ENCODE data around the gene E4F1. TPM values are rescaled to one million over a fixed set of nuclear protein-coding genes. Genes with fewer than 3 reads are reported as not detected.

E4F1 gene
- total and polyA plus RNA-seq, 2 of the 13 experiments (the other 11 are each of a cell fraction or from before 2014, with no cell fraction given): 13.8 to 19.5 TPM

DNA sequence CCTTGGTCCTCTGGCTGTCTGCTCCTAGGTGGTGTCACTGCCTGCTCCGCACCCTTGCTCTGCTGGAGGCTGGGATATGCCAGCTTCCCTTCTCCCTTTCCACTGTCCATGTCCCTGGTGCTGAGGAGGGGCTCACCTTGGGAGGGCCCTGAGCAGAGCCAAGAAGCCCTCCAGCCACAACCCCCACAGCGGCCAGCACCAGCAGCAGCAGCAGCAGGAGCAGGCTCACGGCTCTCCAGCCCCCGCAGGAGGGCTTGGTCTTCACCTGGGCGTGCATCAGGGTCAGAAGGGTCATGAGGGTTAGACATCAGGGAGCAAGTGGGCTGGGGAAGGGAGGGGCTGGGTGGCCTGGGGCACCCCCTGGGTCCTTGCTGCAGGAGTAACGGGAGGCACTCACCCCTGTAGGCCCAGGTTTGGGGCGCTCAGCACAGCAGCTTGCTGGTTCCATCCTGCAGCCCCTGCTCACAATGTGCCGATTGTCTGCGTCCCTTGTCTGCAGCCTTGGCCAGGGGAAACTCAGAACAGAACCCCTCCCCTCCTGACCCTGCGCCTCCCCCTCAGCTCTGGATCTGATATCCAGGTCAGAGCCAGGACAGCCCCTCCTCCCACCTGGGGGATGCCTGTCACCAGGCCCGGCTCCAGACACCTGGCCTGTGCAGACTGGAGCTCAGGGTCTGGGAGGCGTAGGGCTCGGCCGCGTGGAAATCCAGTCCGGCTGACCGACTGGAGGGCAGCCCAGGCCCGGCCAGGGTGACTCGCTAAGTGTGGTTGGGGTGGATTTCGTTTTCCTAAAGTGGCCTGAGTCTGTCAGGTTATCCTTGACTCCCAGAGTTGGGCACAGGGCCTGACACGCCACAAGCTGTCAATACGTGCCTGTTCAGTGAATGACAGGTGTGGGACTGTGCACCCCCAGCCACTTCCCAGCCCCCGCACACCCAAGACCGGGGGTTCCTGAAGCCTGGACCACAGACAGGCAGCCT lies 12.7 kb upstream of the E4F1 start, which contains the start of gene BRICD5 (continued):
- no peak for TF ChIP-seq LRRFIP1 (CRISPR knock-in tag; conservative IDR thresholded peaks at IDR 0.05)
- TF ChIP-seq YEATS2 (CRISPR knock-in tag; IDR thresholded peaks at IDR 0.05; ENCODE audit: borderline replicate concordance): no peak
- no peak for TF ChIP-seq SCMH1 (CRISPR knock-in tag; IDR thresholded peaks at IDR 0.05; ENCODE audit: borderline replicate concordance)
- TF ChIP-seq SP4 (CRISPR knock-in tag; IDR thresholded peaks at IDR 0.05): peak; percentile 45; the same call in 1 of the 2 replicates
- peak; percentile 94 for TF ChIP-seq ZC3H13 (CRISPR knock-in tag; IDR thresholded peaks at IDR 0.05)
- TF ChIP-seq, protein P1, sequence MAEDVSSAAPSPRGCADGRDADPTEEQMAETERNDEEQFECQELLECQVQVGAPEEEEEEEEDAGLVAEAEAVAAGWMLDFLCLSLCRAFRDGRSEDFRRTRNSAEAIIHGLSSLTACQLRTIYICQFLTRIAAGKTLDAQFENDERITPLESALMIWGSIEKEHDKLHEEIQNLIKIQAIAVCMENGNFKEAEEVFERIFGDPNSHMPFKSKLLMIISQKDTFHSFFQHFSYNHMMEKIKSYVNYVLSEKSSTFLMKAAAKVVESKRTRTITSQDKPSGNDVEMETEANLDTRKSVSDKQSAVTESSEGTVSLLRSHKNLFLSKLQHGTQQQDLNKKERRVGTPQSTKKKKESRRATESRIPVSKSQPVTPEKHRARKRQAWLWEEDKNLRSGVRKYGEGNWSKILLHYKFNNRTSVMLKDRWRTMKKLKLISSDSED (CRISPR knock-in tag; IDR thresholded peaks at IDR 0.05): peak; percentile 41; the same call in 1 of the 2 replicates
- no peak for TF ChIP-seq ZIK1 (CRISPR knock-in tag; IDR thresholded peaks at IDR 0.05; ENCODE audit: borderline replicate concordance, low read depth)
- TF ChIP-seq ZFP82 (CRISPR knock-in tag; IDR thresholded peaks at IDR 0.05; ENCODE audit: borderline replicate concordance): no peak
- TF ChIP-seq ZNF3 (CRISPR knock-in tag; IDR thresholded peaks at IDR 0.05): no peak
- TF ChIP-seq SP140L (CRISPR knock-in tag; IDR thresholded peaks at IDR 0.05; ENCODE audit: borderline replicate concordance): no peak
- TF ChIP-seq SIX1 (CRISPR knock-in tag; IDR thresholded peaks at IDR 0.05; ENCODE audit: borderline replicate concordance): no peak
- peak; percentile 48; the same call in 1 of the 2 replicates for TF ChIP-seq MYC (CRISPR knock-in tag; IDR thresholded peaks at IDR 0.05; ENCODE audit: borderline replicate concordance)
- no peak for TF ChIP-seq HOXA9 (CRISPR knock-in tag; IDR thresholded peaks at IDR 0.05; ENCODE audit: borderline replicate concordance)
- TF ChIP-seq, protein P2, sequence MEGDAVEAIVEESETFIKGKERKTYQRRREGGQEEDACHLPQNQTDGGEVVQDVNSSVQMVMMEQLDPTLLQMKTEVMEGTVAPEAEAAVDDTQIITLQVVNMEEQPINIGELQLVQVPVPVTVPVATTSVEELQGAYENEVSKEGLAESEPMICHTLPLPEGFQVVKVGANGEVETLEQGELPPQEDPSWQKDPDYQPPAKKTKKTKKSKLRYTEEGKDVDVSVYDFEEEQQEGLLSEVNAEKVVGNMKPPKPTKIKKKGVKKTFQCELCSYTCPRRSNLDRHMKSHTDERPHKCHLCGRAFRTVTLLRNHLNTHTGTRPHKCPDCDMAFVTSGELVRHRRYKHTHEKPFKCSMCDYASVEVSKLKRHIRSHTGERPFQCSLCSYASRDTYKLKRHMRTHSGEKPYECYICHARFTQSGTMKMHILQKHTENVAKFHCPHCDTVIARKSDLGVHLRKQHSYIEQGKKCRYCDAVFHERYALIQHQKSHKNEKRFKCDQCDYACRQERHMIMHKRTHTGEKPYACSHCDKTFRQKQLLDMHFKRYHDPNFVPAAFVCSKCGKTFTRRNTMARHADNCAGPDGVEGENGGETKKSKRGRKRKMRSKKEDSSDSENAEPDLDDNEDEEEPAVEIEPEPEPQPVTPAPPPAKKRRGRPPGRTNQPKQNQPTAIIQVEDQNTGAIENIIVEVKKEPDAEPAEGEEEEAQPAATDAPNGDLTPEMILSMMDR (CRISPR knock-in tag; IDR thresholded peaks at IDR 0.05): no peak
- peak; percentile 98 for TF ChIP-seq AKAP8 (CRISPR knock-in tag; IDR thresholded peaks at IDR 0.05)
- TF ChIP-seq, protein P3, sequence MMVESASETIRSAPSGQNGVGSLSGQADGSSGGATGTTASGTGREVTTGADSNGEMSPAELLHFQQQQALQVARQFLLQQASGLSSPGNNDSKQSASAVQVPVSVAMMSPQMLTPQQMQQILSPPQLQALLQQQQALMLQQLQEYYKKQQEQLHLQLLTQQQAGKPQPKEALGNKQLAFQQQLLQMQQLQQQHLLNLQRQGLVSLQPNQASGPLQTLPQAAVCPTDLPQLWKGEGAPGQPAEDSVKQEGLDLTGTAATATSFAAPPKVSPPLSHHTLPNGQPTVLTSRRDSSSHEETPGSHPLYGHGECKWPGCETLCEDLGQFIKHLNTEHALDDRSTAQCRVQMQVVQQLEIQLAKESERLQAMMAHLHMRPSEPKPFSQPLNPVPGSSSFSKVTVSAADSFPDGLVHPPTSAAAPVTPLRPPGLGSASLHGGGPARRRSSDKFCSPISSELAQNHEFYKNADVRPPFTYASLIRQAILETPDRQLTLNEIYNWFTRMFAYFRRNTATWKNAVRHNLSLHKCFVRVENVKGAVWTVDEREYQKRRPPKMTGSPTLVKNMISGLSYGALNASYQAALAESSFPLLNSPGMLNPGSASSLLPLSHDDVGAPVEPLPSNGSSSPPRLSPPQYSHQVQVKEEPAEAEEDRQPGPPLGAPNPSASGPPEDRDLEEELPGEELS (CRISPR knock-in tag; IDR thresholded peaks at IDR 0.05): peak; percentile 48; the same call in 1 of the 2 replicates
- TF ChIP-seq ZFX (CRISPR knock-in tag; IDR thresholded peaks at IDR 0.05; ENCODE audit: low read depth): peak; percentile 66
- TF ChIP-seq MED8 (CRISPR knock-in tag; IDR thresholded peaks at IDR 0.05; ENCODE audit: insufficient replicate concordance): no peak
- TF ChIP-seq NR0B2 (CRISPR knock-in tag; IDR thresholded peaks at IDR 0.05): peak; percentile 58; the same call in 1 of the 2 replicates
- 0 out of 2 replicates have a peak, but pooled peaks have one; percentile 15 for TF ChIP-seq SOX5 (CRISPR knock-in tag; IDR thresholded peaks at IDR 0.05; ENCODE audit: borderline replicate concordance)
